SK-N-SH treated with all-trans-retinoic acid at 6 μM for 48 hours (cell line): Measurements from ENCODE around the gene SAMD4A.

Experiments
- ARNTL ChIP-seq: fragments of 450-650 bp; formaldehyde crosslinking; IDR thresholded peaks from 2 replicates; pipeline ENCODE4 v1.5.0; 2020; ENCODE audit warnings: low read depth, mild to moderate bottlenecking, moderate library complexity, borderline replicate concordance
- CREB5 ChIP-seq: fragments of 250-450 bp; sonication (Bioruptor Pico); IDR thresholded peaks from 2 replicates; pipeline ENCODE4 v1.5.1; 2020; ENCODE audit warnings: low read depth, mild to moderate bottlenecking, moderate library complexity
- CSRNP3 ChIP-seq: fragments of 250-450 bp; sonication (Bioruptor Pico); IDR thresholded peaks from 2 replicates; pipeline ENCODE4 v1.5.1; 2021; ENCODE audit warnings: mild to moderate bottlenecking, moderate library complexity
- PATZ1 ChIP-seq: fragments of 250-450 bp; sonication (Bioruptor Pico); IDR thresholded peaks from 2 replicates; pipeline ENCODE4 v1.8.0; 2020; ENCODE audit warnings: mild to moderate bottlenecking, moderate library complexity, borderline replicate concordance
- RARB ChIP-seq: fragments of 250-450 bp; sonication (Bioruptor Pico); IDR thresholded peaks from 2 replicates; pipeline ENCODE4 v1.8.0; 2021; ENCODE audit warnings: mild to moderate bottlenecking, moderate library complexity
- SNAI2 ChIP-seq: fragments of 250-450 bp; sonication (Bioruptor Pico); IDR thresholded peaks from 2 replicates; pipeline ENCODE4 v1.5.0; 2020; ENCODE audit warnings: mild to moderate bottlenecking, moderate library complexity
- ZC3H10 ChIP-seq: fragments of 250-450 bp; sonication (Bioruptor Pico); IDR thresholded peaks from 2 replicates; pipeline ENCODE4 v1.5.1; 2021; ENCODE audit warnings: mild to moderate bottlenecking, moderate library complexity
- ZFP3 ChIP-seq: fragments of 250-450 bp; sonication (Bioruptor Pico); IDR thresholded peaks from 2 replicates; pipeline ENCODE4 v1.5.0; 2020; ENCODE audit warnings: mild to moderate bottlenecking, moderate library complexity
- ZFP30 ChIP-seq: fragments of 450-650 bp; formaldehyde crosslinking; IDR thresholded peaks from 2 replicates; pipeline ENCODE4 v1.5.0; 2022; ENCODE audit warnings: mild to moderate bottlenecking, moderate library complexity
- ZNF70 ChIP-seq: fragments of 450-650 bp; formaldehyde crosslinking; IDR thresholded peaks from 2 replicates; pipeline ENCODE4 v1.5.0; 2020; ENCODE audit warnings: mild to moderate bottlenecking, moderate library complexity

DNA sequence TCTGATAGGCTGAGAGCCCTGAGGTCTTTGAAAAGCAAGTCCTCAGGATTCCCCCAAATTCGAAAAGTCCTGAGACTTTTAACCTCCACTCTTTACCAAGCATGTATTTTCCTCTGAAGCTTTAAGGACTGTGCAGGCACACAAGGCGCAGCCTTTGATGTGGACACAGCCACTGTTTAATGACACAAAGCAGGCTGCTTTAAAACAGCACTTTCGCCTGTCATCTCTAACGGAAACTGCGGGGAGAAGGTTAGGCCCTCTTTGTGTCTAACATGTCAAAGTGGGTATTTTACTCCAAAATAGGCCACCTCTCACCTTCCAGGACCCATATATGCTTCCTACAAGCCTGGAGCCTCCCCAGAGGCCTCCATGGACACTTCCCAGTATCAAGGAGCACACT, 176.5 kb downstream of the SAMD4A start:
- TF ChIP-seq ZC3H10 (CRISPR knock-in tag) (no peak), ZFP30 (CRISPR knock-in tag) (no peak), ARNTL (CRISPR knock-in tag) (no peak), CSRNP3 (no peak), PATZ1 (CRISPR knock-in tag) (no peak), RARB (no peak), CREB5 (no peak), ZFP3 (CRISPR knock-in tag) (no peak), SNAI2 (CRISPR knock-in tag) (no peak), ZNF70 (no peak)
